Large intestine (tissue), 12 donors: ENCODE data around the gene NEIL3. TPM values are rescaled to one million over a fixed set of nuclear protein-coding genes. Genes with fewer than 3 reads are reported as not detected.

Source experiments
- DNase-seq, 2 donors: peaks; one replicate each; pipeline versions ENCODE4 v3.0.0 to v3.0.0-alpha.2; 2013
- H3K27ac ChIP-seq: one replicate; pipeline ENCODE4 v1.5.1; 2013; ENCODE audit warnings: low read length
- H3K27me3 ChIP-seq: 2 replicates; pipeline ENCODE4 v1.6.1; 2013; ENCODE audit warnings: low read length; ENCODE audit not compliant: control insufficient read depth, insufficient read depth
- H3K36me3 ChIP-seq: 2 replicates; pipeline ENCODE4 v1.6.1; 2013; ENCODE audit warnings: low read length; ENCODE audit not compliant: control insufficient read depth, insufficient read depth
- H3K4me1 ChIP-seq: one replicate; pipeline ENCODE4 v1.6.1; 2013; ENCODE audit warnings: low read length; ENCODE audit not compliant: control insufficient read depth, insufficient read depth
- H3K4me3 ChIP-seq: one replicate; pipeline ENCODE4 v1.5.1; 2013; ENCODE audit warnings: low read length
- H3K9me3 ChIP-seq: one replicate; pipeline ENCODE4 v1.6.1; 2013; ENCODE audit warnings: mild to moderate bottlenecking, low read depth, low read length, moderate library complexity; ENCODE audit not compliant: control insufficient read depth
- WGBS: methylation state at CpG from one replicate; pipeline ENCODE4 v1.1.5; 2013; ENCODE audit warnings: low lambda C conversion rate; ENCODE audit not compliant: insufficient coverage; 5-methylcytosine and 5-hydroxymethylcytosine counted together
- long read RNA-seq, 11 donors: transcript quantifications; one replicate each; lab custom pipeline, GENCODE V29; 2026
- polyA plus RNA-seq: library from polyadenylated mRNA; unstranded; fragments of 120-200 nt; gene quantifications from one replicate; pipeline ENCODE4 v1.2.1, GENCODE V29; 2013

Gene NEIL3, protein sequence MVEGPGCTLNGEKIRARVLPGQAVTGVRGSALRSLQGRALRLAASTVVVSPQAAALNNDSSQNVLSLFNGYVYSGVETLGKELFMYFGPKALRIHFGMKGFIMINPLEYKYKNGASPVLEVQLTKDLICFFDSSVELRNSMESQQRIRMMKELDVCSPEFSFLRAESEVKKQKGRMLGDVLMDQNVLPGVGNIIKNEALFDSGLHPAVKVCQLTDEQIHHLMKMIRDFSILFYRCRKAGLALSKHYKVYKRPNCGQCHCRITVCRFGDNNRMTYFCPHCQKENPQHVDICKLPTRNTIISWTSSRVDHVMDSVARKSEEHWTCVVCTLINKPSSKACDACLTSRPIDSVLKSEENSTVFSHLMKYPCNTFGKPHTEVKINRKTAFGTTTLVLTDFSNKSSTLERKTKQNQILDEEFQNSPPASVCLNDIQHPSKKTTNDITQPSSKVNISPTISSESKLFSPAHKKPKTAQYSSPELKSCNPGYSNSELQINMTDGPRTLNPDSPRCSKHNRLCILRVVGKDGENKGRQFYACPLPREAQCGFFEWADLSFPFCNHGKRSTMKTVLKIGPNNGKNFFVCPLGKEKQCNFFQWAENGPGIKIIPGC
- polyA plus RNA-seq, result 2.6 TPM
- long read RNA-seq, donor 1, result 0 reads
- long read RNA-seq, donor 2, partial matches to known transcripts, result 0 of 2 reads
- long read RNA-seq, donor 2, other reads (novel, unspliced or antisense), result 0 of 2 reads
- long read RNA-seq, donor 3, partial matches to known transcripts, result 0 of 2 reads
- long read RNA-seq, donor 3, other reads (novel, unspliced or antisense), result 0 of 2 reads
- long read RNA-seq, donor 4, result 0 reads
- long read RNA-seq, donor 5, result 0 reads
- long read RNA-seq, donor 6, partial matches to known transcripts, result 0 of 1 reads
- long read RNA-seq, donor 6, other reads (novel, unspliced or antisense), result 0 of 1 reads
- long read RNA-seq, donor 7, result 0 reads
- long read RNA-seq, donor 8, result 0 reads
- long read RNA-seq, donor 9, partial matches to known transcripts, result 0 of 1 reads
- long read RNA-seq, donor 9, other reads (novel, unspliced or antisense), result 0 of 1 reads
- long read RNA-seq, donor 10, result 0 reads
- long read RNA-seq, donor 11, result 0 reads

DNA sequence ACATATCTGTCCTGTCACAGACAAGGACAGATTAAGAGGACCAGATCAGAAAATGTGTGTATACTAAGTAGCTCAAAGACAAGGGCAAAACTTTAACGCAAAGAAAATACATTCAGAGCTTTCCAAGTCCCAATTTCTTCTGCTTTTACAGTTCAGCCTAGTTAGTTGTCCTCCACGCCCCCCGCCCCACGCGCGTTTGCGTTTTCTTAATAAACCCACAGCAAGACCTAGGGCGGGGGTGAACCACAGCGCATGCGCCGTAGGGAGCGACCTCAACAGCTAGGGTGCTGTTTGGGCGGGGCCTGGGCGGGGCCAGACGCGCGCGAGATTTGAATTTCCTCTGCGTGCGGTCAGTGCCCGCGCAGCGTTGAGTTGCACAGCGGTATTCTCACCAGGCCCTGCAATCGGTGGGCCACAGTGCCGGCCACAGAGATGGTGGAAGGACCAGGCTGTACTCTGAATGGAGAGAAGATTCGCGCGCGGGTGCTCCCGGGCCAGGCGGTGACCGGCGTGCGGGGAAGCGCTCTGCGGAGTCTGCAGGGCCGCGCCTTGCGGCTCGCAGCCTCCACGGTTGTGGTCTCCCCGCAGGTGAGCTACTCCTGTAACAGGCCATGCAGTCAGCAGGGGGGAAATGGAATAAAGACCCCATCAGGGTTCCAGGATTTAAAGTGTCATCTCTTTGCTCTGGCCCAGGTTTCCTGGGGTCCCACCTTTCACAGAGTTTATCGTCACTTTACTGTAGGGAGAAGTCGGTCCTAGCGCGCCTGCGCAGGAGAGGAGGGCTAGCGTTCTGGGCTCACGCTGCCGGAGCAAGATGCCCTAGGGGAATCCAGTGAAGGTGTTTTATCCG lies at the start of gene NEIL3:
Gene NEIL3 (plus strand): TSS at position 353 of the 850 bp plus-strand sequence. CDS start 80 bp downstream, at position 433.
- Histone ChIP-seq H3K4me1 (no peaks in the 10 kb centered on the region), H3K27ac (no peak within 1 kb of the TSS), H3K9me3 (no peaks in the 10 kb centered on the region), H3K36me3 (no peaks in the 10 kb centered on the region), H3K27me3 (no peaks in the 10 kb centered on the region), H3K4me3 (peak within 1 kb of the TSS; percentile 77)
- DNase-seq, result peak; percentile 87 to 89
- no CpG with 5 or more reads among the region's 52 CpGs for WGBS

DNA sequence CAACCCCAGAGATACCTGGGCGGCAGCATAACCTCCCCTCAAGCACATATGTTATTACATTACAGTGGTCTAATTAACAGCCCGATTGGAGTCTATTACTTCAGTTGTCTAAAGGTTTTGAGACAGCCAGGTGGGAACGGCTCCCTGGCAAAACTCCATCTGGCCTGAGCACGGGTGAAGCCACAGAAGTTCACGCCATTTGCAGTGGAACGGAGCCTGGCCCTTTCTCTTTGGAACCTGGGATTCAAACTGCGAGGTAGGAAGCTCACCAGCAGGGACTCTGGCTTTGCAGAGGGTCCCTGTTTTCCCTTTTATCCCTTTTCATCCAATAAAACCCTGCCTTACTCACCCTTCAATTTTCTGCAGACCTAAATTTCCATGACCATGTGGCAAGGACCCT lies 45.9 kb upstream of the NEIL3 start:
- no peak overlapping the region for H3K27ac ChIP-seq
- H3K36me3 ChIP-seq, result no peaks in the 10 kb centered on the region
- H3K9me3 ChIP-seq, result no peaks in the 10 kb centered on the region
- DNase-seq, result no peak
- H3K4me3 ChIP-seq, result no peak overlapping the region
- H3K4me1 ChIP-seq, result peaks cover 17% of the 10 kb centered on the region
- no CpG with 5 or more reads among the region's 7 CpGs for WGBS
- no peaks in the 10 kb centered on the region for H3K27me3 ChIP-seq

DNA sequence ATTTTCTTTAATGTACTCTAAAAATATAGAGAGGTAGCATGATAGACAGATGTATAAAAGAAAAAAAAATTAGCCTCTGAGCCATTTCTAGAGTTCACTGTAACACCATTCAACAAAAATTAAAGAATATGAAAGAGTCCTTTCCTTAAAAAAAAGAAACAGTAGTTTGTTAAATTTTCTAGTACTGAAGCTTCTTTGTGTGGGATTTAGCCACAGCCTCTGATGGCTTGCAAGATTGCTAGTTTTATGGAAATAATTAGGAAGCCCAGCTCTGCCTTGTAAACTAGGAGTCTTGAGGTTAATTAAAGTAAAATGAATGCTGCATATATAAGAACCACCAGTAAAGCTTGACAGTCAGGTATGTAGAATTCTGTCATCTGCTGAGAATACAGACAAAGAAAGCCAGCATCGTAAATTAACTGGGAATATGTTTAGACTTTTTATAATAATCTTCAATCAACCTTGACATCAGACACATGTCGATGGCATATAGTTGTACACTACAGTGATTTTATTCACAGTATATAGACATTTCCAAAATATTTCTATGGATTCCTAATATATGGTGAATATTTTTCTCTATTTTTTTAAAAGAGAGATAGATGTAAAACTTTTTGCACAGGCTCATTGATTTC lies 44.8 kb upstream of the NEIL3 start:
- Histone ChIP-seq H3K4me3 (no peak overlapping the region), H3K4me1 (peaks cover 17% of the 10 kb centered on the region), H3K9me3 (no peaks in the 10 kb centered on the region), H3K27me3 (no peaks in the 10 kb centered on the region), H3K36me3 (no peaks in the 10 kb centered on the region), H3K27ac (peak overlapping the region; percentile 91)
- 0% methylated on average over 1 of the region's 2 CpGs for WGBS
- no peak for DNase-seq

DNA sequence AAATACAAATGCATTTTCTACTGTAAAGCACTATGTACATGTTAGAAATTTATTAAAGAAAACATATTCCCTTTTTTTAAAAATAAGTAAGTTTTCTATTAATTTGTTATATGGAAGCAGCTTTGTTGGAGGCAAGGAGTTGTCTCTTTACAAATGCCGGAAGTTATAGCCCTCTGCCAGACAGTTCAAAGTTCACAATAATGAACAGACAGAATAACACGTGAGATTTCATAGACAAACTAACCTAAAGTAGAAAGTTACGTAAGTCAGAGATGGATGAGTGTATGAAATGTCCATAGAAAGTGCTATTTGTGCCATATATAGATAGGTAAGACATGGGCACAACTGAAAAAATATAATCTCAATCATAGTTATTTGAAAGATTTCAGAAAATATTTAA lies 43.9 kb upstream of the NEIL3 start:
- peak overlapping the region; percentile 91 for H3K27ac ChIP-seq
- 17% methylated on average over 1 of the region's 3 CpGs for WGBS
- H3K27me3 ChIP-seq, result no peaks in the 10 kb centered on the region
- no peak overlapping the region for H3K4me3 ChIP-seq
- peaks cover 17% of the 10 kb centered on the region for H3K4me1 ChIP-seq
- peak; percentile 66 to 85 for DNase-seq
- H3K9me3 ChIP-seq, result no peaks in the 10 kb centered on the region
- H3K36me3 ChIP-seq, result no peaks in the 10 kb centered on the region

DNA sequence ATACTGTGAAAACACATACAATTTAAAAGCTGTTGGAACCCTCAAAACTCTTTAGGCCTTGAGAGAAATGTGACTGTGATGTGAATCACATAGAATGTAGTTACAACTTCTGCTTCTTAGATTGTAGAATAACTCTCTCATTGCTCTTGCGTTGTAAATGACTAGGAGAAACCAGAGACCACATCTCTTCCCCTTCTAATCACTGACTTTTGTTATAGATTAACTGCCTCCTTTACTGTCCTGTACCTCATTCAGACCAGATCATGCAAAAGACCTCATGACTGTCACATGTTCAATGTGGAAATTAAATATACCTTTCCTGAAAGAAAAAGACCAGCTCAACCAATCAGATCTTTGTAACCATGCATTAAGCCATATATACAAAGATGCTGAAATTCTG lies 43.2 kb upstream of the NEIL3 start:
- no peak overlapping the region for H3K4me3 ChIP-seq
- H3K9me3 ChIP-seq, result no peaks in the 10 kb centered on the region
- no peaks in the 10 kb centered on the region for H3K27me3 ChIP-seq
- H3K27ac ChIP-seq, result peak overlapping the region; percentile 91
- H3K36me3 ChIP-seq, result no peaks in the 10 kb centered on the region
- H3K4me1 ChIP-seq, result peaks cover 18% of the 10 kb centered on the region
- peak; percentile 61 to 81 for DNase-seq
- WGBS, result 17% methylated on average over 1 of the region's 1 CpG

DNA sequence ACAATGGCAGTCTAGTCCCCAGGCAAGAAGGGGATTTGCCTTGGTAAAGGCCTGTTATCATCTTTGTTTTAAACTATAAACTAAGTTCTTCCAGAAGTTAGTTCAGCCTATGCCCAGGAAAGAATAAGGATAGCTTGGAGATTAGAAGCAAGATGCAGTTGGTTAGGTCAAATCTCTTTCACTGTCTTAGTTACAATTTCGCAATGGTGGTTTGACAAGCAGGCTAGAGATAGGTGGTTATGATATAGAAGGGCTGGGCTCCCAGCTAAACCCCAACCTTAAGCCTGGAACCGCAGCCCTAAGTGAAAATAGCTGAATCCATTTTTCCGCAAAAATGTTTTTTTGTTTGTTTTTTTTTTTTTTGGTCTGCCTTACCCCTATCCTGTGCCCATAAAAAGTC lies 41.8 kb upstream of the NEIL3 start:
- Histone ChIP-seq H3K36me3 (no peaks in the 10 kb centered on the region), H3K9me3 (no peaks in the 10 kb centered on the region), H3K27ac (peak overlapping the region; percentile 26), H3K27me3 (no peaks in the 10 kb centered on the region), H3K4me1 (peaks cover 27% of the 10 kb centered on the region), H3K4me3 (no peak overlapping the region)
- 100% methylated on average over 2 of the region's 3 CpGs for WGBS
- DNase-seq, result no peak

DNA sequence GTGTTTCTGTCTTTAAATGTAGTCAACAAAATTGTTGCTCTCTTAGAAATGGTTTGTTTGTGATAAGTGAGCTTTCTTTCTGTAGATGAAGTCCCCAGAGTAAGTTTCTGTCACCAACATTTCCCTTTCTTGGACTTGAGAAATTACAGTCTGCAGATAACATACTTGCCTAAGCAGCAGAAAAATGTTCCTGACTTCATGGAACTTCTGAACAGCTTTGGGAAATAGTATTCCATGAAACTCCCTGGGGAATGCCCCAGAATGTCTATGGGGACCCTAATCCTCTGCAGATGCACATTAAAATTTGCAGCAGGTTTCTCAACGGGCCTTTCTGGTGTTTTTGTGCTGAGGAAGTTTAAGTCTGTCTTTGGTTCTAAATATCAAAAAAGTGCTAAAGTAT lies 38.6 kb upstream of the NEIL3 start:
- no peaks in the 10 kb centered on the region for H3K27me3 ChIP-seq
- H3K4me1 ChIP-seq, result peaks cover 18% of the 10 kb centered on the region
- no CpG with 5 or more reads among the region's 1 CpG for WGBS
- no peaks in the 10 kb centered on the region for H3K36me3 ChIP-seq
- DNase-seq, result peak; percentile 34 to 56
- peak overlapping the region; percentile 72 for H3K27ac ChIP-seq
- no peak overlapping the region for H3K4me3 ChIP-seq
- no peaks in the 10 kb centered on the region for H3K9me3 ChIP-seq

DNA sequence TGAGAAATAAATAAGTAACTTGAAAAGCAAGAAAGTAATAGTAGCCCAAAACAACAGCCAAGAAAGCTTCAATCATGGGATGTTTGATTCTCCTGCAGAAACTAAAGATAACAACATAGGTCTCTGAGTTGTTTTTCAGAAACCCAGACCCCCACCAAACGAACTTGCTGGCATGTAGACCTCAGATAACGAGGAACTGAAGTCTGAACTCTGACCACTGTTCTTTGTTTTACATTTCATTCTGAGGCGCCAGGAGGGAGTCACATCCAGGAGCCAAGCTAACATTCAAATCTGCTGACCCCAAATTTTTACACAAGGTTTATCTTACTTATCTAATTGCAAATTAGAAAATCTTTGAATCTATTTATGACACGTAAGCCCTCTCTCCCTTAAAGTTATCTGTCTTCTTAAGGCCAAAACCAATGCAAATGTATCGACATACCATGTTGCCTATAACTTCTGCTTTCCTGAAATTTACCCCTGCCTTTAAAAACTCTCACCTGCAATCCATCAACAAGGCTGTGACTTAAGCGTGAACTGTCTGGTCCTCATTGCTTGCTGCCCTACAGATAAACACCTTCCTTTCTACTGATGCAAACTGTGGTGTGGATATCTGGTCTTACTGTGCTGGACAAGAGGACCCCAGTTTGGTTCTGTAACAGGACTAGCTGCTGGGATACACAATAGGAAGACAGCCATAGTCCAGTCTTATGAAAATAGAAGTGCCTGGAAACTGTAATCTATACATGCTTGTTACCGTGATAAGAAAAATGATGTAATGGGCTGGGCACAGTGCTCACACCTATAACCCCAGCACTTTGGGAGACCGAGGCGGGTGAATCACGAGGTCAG lies 37.5 kb upstream of the NEIL3 start:
- 36% methylated on average over 3 of the region's 10 CpGs for WGBS
- no peaks in the 10 kb centered on the region for H3K27me3 ChIP-seq
- H3K36me3 ChIP-seq, result no peaks in the 10 kb centered on the region
- H3K4me3 ChIP-seq, result no peak overlapping the region
- H3K9me3 ChIP-seq, result no peaks in the 10 kb centered on the region
- peak overlapping the region; percentile 72 for H3K27ac ChIP-seq
- DNase-seq, result peak; percentile 24 to 68
- peaks cover 14% of the 10 kb centered on the region for H3K4me1 ChIP-seq

DNA sequence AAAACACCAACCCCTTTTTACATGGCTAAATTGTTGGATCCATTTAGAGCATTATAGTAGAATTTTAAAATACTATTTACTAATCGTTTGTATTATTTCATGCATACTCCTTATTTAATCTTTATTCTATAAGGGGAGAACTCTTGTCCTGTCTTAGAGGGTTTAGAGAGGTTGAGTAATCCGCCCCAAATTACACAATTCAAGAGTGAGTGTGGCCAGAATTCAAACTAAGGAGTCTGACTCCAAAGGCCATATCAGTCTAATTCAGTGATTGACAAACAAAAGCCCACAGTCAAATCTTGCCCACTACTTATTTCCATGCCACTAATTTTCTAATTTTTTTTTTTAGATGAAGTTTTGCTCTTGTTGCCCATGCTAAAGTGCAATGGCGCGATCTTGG lies 33.7 kb upstream of the NEIL3 start:
- WGBS, result 0% methylated on average over 1 of the region's 4 CpGs
- H3K4me3 ChIP-seq, result no peak overlapping the region
- no peak overlapping the region for H3K27ac ChIP-seq
- H3K36me3 ChIP-seq, result no peaks in the 10 kb centered on the region
- no peaks in the 10 kb centered on the region for H3K9me3 ChIP-seq
- DNase-seq, result no peak
- peaks cover 10% of the 10 kb centered on the region for H3K4me1 ChIP-seq
- no peaks in the 10 kb centered on the region for H3K27me3 ChIP-seq
